Loucy (cell line): Measurements from ENCODE around the gene HS3ST3A1.

ENCODE experiments used
- H2AFZ ChIP-seq: fragments of 200-600 bp; sonication (generic); 2 replicates; pipeline ENCODE4 v1.6.0; 2016; ENCODE audit warnings: antibody characterized with exemption, mild to moderate bottlenecking, low read length, moderate library complexity
- H3F3A ChIP-seq: fragments of 200-600 bp; 2 replicates; pipeline ENCODE4 v1.6.0; 2016; ENCODE audit warnings: antibody characterized with exemption, low read depth, mild to moderate bottlenecking
- H3K27me3 ChIP-seq: fragments of 200-600 bp; sonication (generic); 2 replicates; pipeline ENCODE4 v1.6.1; 2014; ENCODE audit warnings: low read length, mild to moderate bottlenecking; ENCODE audit not compliant: insufficient read depth, poor library complexity, severe bottlenecking
- H3K36me3 ChIP-seq: fragments of 200-600 bp; sonication (generic); 2 replicates; pipeline ENCODE4 v1.6.1; 2016; ENCODE audit warnings: low read length; ENCODE audit not compliant: insufficient read depth
- H3K4me1 ChIP-seq: fragments of 200-600 bp; sonication (generic); 2 replicates; pipeline ENCODE4 v1.5.1; 2014; ENCODE audit warnings: low read length, mild to moderate bottlenecking; ENCODE audit not compliant: insufficient read depth, poor library complexity, severe bottlenecking
- H3K4me2 ChIP-seq: fragments of 200-600 bp; sonication (generic); 2 replicates; pipeline ENCODE4 v1.6.0; 2014; ENCODE audit warnings: antibody characterized with exemption, low read length, low read depth, mild to moderate bottlenecking; ENCODE audit not compliant: poor library complexity, severe bottlenecking
- H3K4me3 ChIP-seq: fragments of 200-600 bp; sonication (generic); 2 replicates; pipeline ENCODE4 v1.5.1; 2014; ENCODE audit warnings: low read length, mild to moderate bottlenecking, mixed read lengths; ENCODE audit not compliant: poor library complexity, severe bottlenecking
- H3K79me2 ChIP-seq: fragments of 200-600 bp; sonication (generic); 2 replicates; pipeline ENCODE4 v1.6.1; 2014; ENCODE audit warnings: low read length; ENCODE audit not compliant: insufficient read depth
- H3K9ac ChIP-seq: fragments of 200-600 bp; sonication (generic); 2 replicates; pipeline ENCODE4 v1.6.0; 2014; ENCODE audit warnings: mild to moderate bottlenecking, low read depth, low read length, moderate library complexity; ENCODE audit not compliant: poor library complexity, severe bottlenecking
- H3K9me2 ChIP-seq: fragments of 200-600 bp; sonication (generic); replicated peaks from 2 replicates; pipeline ENCODE4 v1.6.1; 2016; ENCODE audit warnings: low read depth, low read length, mixed read lengths
- H3K9me3 ChIP-seq: fragments of 200-600 bp; sonication (generic); 2 replicates; pipeline ENCODE4 v1.6.1; 2014; ENCODE audit warnings: mild to moderate bottlenecking, antibody characterized with exemption, low read length, low read depth; ENCODE audit not compliant: insufficient read depth
- H4K20me1 ChIP-seq: fragments of 200-600 bp; sonication (generic); 2 replicates; pipeline ENCODE4 v1.6.0; 2014; ENCODE audit warnings: antibody characterized with exemption, low read length, mild to moderate bottlenecking; ENCODE audit not compliant: insufficient read depth, poor library complexity, severe bottlenecking
- CTCF ChIP-seq: fragments of 200-600 bp; sonication (generic); conservative IDR thresholded peaks from 2 replicates; pipeline ENCODE4 v1.5.1; 2014; ENCODE audit warnings: mild to moderate bottlenecking, antibody characterized with exemption, low read length
- EZH2phosphoT487 ChIP-seq: fragments of 200-600 bp; IDR thresholded peaks from 2 replicates; pipeline ENCODE4 v1.6.1; 2018; ENCODE audit warnings: antibody characterized with exemption, mild to moderate bottlenecking, moderate library complexity, borderline replicate concordance

HS3ST3A1 gene

GRCh38 chr17:13581925-13582324 is 19.8 kb downstream of the HS3ST3A1 start:
- H3K9me2 ChIP-seq = no peaks in the 10 kb centered on the region
- H4K20me1 ChIP-seq = no peaks in the 10 kb centered on the region
- H3K27me3 ChIP-seq = no peaks in the 10 kb centered on the region
- H3K4me3 ChIP-seq = no peak overlapping the region
- H3K9me3 ChIP-seq = no peaks in the 10 kb centered on the region
- H3K4me2 ChIP-seq = no peak overlapping the region
- no peak overlapping the region for H3K9ac ChIP-seq
- no peaks in the 10 kb centered on the region for H3K4me1 ChIP-seq
- H2AFZ ChIP-seq = no peak overlapping the region
- TF ChIP-seq CTCF (no peak), EZH2phosphoT487 (no peak)
- H3F3A ChIP-seq = no peaks in the 10 kb centered on the region
- H3K36me3 ChIP-seq = no peaks in the 10 kb centered on the region
- no peaks in the 10 kb centered on the region for H3K79me2 ChIP-seq

GRCh38 chr17:13580790-13581189 is 20.9 kb downstream of the HS3ST3A1 start:
- no peaks in the 10 kb centered on the region for H3K4me1 ChIP-seq
- no peak overlapping the region for H3K4me2 ChIP-seq
- H3K36me3 ChIP-seq = no peaks in the 10 kb centered on the region
- H3K9ac ChIP-seq = no peak overlapping the region
- H2AFZ ChIP-seq = no peak overlapping the region
- H3K9me2 ChIP-seq = no peaks in the 10 kb centered on the region
- H3K9me3 ChIP-seq = no peaks in the 10 kb centered on the region
- TF ChIP-seq CTCF (no peak), EZH2phosphoT487 (no peak)
- no peaks in the 10 kb centered on the region for H3K27me3 ChIP-seq
- no peaks in the 10 kb centered on the region for H4K20me1 ChIP-seq
- H3K4me3 ChIP-seq = no peak overlapping the region
- H3F3A ChIP-seq = no peaks in the 10 kb centered on the region
- no peaks in the 10 kb centered on the region for H3K79me2 ChIP-seq

- Histone ChIP-seq H3K4me1 (no peaks in the 10 kb centered on the region), H3K79me2 (no peaks in the 10 kb centered on the region), H3K4me3 (no peak overlapping the region), H3K27me3 (no peaks in the 10 kb centered on the region), H3F3A (no peaks in the 10 kb centered on the region), H3K4me2 (no peak overlapping the region), H3K36me3 (no peaks in the 10 kb centered on the region), H3K9me2 (no peaks in the 10 kb centered on the region), H4K20me1 (no peaks in the 10 kb centered on the region), H2AFZ (no peak overlapping the region), H3K9ac (no peak overlapping the region), H3K9me3 (no peaks in the 10 kb centered on the region)
- TF ChIP-seq EZH2phosphoT487 = no peak
- TF ChIP-seq CTCF = no peak
These were observed 24.8 kb downstream of the HS3ST3A1 start for GRCh38 chr17:13576661-13577526.
